HG03439 (cell line): ENCODE measurements around the gene VPS41.
A peak's percentile ranks its signal among the peaks of the same experiment; 100 is the strongest.
"Not testable (repeated sequence)": the region's sequence is repeated elsewhere in the genome, so short reads cannot be mapped to it uniquely, and the experiment has no call there.

Experiments
- ATAC-seq: cut with Tn5 transposase; IDR thresholded peaks from one replicate; pipeline ENCODE4 v1.9.1; 2021; ENCODE audit warnings: mild to moderate bottlenecking, moderate library complexity; ENCODE audit not compliant: unreplicated experiment

Gene VPS41

DNA sequence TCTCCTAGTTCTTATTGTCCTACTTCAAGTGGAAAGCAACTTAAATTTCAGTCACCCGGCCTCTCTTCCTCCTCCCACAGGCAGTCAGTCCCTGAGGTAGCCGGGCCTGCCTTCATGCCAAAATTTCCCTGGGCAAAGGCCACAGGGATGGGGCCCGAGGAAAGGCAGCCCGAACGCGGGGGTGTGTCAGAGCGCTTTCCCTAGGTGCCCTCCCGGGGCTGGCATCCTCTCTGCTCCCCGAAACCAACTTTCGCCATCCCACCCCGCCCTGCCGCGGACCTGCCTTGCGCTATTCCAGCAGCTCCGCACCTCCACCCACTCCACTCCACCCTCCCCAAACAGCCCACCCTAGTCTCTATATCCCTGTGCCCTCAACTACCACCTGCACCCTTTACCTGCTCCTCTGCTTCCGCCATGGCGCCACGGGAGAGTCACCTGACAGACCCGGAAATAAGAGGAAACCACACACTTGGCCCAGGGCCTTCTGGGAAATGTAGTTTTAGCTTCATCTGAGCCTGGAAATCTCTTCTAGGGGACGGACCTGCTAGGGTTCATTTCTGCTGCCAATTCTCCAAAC, at the start of gene VPS41:
Gene VPS41, minus strand, starts transcription at position 433 of the 577 bp plus-strand sequence. Its CDS starts 17 bp downstream, at position 416.
- peak; percentile 97 for ATAC-seq

DNA sequence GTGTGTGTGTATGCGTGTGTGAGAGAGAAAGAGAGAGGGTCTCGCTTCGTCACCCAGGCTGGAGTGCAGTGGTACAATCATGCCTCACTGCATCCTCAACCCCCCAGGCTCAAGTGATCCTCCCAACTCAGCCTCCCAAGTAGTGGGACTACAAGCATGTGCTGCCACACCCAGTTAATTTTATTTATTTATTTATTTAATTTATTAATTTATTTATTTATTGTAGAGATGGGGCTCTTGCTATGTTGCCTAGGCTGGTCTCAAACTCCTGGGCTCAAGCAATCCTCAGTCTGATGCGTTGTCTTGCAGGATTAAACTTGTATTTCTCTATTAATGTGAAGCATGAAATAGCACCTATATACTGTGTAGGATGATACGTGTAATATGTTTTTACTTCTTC, 46.9 kb upstream of the VPS41 start:
- ATAC-seq, result no peak

DNA sequence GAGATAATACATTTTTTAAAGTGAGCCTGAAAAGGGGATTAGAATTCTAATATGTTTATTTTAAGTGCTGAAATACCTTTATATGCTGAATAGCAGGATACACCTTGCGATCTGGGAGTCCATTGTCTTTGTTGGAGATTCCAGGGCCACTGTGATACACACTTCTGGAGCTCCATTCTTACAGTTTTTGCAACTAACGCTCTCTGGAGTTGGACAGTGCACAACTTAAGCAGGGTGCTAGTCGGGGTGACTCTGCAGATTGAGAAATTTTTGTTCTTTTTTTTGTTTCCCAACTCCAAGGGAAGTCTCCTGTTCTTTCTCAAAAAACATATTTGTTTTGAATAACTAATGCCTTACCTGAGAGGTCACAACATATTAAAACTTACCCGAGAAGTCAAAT, 45.0 kb upstream of the VPS41 start:
- no peak for ATAC-seq

DNA sequence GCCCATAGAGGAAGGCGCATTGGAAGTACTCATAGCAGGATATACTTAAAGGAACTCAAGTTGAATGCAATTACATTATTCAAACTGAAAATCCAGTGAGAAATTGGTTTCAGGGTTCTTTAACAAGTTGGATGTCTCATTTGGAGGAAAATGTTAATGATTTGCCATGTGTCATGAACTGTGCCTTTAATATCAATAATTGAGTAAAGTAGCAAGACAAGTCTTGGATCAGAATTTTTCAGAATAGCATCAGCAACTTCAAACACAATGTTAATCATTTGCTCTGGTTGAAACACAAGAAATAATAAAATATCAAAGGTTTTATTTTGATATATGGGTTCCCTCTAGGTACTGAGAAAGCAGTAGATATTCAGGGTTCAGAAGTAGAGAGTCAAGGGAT, 44.2 kb upstream of the VPS41 start:
- no peak for ATAC-seq

DNA sequence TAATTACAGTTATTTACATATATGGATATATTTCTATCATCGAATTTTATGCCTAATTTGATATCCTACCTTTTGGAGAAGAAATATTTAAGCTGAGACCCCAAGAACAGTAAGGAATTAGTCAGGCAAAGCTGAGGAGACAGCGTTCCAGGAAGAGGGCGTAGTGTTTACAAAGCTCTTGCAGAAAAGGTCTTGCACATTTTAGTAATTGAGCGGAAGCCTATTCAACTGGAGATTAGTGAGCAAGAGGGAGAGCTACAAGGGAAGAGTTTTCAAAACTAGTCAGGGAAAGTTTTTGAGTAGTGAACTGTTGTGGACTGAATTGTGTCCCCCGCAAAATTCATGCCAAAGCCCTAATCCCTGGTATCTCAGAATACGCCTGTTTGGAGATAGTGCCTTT, 42.2 kb upstream of the VPS41 start:
- no peak for ATAC-seq

DNA sequence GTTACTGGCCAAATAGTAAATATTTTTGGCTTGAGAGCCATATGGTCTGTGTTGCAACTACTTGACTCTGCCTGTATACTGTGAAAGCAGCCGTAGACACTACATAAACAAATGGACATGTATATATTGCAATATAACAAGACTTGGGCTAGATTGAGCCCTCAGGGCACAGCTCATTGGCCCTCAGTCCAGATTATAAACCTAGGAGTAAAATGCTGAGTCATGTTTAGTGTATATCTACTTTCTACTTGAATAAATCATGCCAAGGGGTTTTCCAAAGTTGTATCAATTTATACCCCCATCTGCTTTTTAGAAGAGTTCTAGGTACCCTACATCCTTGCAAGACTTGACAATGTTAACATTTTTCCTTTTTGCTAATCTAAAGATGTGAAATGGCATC, 41.3 kb upstream of the VPS41 start:
- ATAC-seq, result no peak

DNA sequence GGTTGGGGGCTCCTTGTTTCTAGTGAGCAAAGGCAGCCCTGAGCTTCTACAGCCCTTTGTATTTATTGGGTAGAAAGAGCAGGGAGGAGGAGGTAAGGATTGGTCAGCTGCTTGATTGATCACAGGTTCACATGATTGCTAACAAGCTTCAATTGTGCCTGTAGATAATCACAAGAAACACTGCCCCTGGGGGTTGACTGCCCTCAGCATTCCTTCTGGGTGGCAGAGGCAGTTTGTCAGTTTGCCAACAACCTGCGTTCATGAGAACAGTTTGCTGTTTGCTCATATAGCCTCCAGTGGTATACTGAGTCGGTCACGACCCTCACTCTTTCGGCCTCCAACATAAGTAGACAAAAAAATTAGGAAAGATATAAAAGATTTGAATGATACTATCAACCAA, 38.5 kb upstream of the VPS41 start:
- not testable (repeated sequence) for ATAC-seq

DNA sequence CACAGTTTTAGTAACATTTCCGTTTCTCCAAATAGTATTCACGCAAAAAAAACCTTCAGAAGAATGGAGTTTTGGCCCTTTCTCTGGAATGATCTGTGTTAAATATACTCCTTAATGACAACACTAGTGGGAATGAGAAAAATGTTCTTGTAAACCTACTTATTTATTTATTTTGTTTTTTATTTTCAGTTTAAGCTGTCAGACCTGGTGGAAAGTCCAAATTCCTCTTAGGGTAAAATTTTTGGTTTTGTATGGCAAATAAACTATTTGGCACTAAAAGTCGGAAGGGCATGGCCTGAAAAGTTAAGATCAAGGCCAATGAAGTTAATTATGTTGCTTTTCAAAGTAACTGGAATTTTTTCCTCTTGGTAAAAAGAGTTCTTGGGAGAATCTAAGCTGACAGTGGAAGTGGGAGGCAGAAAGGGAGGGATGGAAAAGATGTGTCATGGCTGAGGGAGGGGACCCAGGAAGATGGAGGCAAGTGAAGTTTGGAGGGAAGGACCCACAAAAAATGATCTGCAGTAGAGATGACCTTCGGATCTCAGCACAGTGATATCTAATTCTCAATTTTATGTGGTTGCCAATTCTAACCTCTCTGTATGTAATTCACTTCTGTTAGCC, 33.5 kb upstream of the VPS41 start:
- ATAC-seq, result no peak

DNA sequence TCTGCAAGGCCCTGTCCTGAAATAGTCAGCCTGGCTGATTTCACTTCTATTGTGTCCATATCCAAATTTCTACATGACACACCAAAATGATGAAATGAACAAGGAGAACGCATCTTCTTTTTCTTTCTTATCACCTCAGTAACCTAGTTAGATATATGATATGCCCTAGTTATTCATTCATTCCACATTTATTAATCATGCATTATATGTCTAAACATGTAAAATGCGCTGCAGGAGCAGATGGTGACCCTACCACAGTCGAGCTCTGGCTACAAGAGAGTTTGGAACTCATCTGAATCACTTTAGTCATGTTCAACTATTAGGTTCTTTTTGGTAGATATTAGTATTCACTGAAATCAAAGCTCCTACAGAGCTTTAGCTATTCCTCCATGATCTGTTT, 31.8 kb upstream of the VPS41 start:
- ATAC-seq, result no peak

DNA sequence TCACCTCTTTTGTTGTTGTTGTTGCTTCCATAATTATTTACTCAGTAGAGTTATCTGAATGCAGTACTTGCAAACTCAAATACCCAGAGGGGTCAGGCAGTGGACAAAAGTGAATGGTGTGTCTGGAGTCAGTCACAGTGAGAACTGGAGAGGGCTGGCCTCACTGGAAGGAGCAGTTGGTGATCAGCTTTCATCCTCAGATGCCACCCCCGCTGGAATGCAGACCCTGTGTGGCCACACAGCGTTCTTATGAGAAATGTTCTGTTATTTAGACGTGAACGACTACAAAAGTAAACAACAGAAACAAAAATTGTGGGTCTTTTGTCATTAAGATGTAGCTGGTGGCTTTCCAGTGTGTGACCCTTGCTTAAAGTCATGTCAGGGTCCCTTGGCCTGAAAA, 29.6 kb upstream of the VPS41 start:
- ATAC-seq, result no peak

DNA sequence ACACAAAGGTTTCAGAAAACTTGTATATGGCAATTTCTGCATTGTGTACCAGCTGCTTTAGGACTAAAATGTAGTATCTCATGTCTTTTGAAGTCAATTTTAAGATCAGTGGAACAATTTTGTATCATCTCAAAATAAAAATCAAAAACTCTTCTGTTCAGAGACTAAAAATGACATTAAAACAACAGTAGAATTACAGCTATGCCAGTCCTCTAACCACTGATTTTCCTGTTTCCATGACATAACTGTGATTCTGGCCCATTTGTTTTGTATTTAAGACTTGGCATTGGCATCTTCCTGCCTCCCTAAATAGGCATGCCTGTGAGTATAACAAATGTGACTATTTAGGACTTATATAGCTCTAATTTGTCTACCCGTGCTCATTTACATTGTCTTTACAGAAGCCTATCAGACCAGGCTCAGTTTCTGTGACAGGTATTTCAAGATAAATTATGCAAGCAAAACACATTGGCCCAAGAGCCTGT, 29.1 kb upstream of the VPS41 start:
- ATAC-seq, result no peak

DNA sequence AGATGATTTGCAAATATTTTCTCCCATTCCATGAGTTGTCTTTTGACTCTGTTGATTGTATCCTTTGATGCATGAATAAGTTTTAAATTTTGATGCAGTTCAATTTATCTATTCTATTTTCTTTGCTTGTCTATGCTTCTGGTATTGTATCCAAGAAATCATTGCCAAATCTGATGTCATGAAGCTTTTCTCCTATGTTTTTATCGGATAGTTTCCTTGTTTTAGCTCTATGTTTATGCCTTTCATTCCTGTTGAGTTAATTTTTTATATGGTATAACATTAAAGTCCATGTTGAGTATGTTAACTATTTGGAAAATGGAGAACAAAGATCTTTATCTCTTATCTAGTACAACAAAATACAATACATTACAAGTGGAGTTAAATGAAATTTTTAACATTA, 27.6 kb upstream of the VPS41 start:
- no peak for ATAC-seq

DNA sequence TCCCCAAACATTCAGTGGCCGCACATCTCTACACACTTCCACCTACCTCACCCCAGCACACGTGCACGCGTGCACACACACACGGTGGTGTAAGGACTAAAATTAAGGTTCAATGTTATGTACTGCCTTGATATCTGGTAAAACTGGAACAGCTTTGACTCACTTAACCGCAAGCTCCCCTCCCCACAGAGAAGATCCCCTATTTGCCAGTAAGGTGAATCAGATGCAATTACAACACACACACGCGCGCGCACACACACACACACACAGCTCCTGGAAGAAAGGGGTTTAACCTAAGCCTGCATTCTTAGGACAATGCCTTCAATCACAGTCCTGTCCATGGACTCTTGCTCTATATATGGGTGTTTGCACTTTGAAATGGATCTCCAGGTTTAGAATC, 25.5 kb upstream of the VPS41 start:
- ATAC-seq, result no peak

DNA sequence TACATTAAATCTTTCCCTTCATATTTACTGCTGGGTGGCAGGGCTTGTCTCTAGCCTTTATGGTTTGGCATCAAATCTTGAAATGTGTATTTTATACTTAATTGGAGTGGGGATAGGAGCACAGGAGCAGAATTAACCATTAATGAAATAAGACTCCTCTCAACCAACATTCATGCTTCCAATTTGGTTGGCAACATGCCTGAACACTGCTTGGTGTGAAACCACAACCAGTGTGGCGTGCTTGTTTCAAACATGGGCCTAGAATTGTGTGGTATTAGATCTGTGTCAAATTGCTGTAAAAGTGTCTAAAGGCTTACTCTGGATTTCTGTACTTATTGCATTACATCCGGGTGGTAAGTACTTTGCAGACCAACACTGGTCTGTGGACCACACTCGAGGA, 25.1 kb upstream of the VPS41 start:
- no peak for ATAC-seq

DNA sequence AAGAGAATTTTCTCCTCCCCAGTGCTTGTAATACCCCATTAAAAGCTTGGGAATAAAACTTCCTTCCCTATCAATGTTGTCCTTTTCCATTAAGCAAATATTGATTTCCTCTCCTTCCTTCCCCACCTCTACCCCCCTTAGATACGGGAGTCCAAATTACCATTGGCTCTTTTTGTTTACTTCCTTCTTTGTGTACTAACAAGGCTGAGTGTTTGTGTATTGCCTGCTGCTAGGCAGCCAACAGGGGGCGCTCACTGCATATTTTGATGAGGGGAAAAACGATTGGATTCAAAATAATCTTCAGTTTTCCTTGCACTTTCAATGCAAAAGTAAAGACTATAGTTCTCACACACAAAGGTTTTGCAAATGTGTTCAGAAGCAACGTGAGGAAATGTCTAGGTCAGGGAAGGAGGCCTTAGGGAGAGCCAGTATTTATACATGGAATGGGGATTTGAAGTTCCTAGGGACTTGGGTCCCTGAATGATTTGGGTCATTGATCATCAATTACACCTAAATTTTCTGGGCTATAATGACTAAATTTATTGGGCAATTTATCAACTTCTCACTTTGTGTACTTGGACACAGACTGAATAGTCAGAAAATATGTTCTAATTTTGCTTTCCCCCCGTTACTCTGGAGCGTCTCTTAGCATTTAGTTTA, 23.6 kb upstream of the VPS41 start:
- peak; percentile 87 for ATAC-seq

DNA sequence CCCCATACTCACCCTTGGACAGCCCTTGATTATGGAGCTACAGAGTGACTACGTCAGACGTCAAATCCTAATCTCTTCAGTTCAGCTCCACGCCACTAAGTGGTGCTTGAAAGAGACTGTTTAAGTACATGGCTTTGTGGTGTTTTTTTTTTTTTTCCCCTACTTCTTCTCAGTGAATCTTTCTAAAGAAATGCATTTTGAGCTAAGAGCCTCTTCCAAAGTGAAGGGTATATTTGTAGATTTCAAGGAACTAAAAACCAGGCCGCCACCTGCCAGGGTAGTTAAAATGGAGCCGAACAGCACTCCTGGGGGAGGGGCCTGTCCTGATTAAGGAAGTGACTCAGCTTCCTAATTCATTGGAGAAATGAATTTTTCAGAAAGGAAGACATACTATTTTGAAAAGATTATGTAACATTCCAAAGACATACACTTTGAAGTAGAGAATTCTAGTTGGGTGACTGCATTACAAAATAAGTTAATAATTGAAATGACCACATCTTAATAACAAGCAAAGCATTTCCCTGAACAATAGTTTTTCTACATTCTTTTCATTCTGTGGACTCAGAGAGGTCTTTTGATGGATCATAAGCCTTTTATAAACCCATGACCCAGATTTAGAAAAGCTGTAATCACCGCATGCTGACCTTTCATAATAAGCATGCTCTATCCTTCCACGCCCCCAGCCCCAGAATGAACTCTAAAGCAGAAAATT, 20.6 kb upstream of the VPS41 start:
- ATAC-seq, result no peak

DNA sequence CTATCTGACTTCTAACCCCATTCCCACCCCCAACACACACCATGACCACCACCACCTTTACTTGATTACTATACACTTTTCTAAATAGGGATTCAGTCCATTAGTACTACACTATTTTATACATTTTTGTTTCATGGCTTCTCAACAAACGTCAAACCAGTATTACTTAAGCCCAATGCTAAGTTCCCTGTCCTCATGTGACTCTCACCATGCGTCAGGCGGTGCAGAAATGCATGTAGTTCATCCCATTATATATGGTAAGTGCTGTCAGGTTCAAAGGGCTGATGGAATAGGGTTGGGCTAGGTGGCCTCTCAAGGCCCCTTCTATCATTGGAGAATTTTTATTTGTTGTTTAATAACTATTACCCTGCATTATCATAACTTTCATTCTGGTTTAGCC, 19.5 kb upstream of the VPS41 start:
- ATAC-seq, result no peak

DNA sequence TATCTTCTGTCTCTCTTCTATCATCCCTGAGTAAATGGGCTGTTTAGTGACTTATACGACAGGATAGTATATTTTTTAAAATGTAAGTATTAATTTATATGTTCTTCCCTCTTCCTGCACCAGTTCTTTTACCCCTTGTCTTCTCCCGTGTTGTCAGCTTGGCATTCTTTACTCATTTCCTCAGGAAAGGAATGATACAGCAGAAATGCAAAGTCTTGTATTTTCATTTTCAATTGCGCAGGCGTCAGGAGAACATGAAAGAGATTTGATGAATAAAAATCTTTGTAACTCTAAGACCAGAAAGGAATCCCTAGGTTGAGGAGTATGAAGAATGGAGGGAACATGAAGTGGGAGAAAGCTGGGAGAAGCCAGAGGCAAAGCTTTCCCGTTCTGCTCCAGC, 18.8 kb upstream of the VPS41 start:
- no peak for ATAC-seq

DNA sequence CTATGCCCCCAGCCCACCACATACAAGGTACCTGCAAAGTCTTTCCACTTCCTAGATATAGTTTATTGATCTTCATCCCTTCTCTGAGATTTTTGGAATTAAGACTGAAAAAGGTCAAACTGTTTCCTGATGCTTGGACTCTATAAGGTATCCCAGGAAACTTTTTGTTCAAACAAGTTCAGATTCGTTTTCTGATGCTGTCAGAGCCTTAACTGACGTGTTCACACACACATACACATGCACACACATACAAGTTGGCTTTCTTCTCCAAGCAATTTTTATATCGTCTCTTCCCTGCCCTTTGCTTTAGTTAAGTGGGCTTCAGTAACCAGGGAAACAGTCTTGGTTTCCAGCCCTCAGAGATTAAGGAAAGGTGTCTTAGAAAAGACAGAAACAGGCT, 11.7 kb upstream of the VPS41 start:
- ATAC-seq, result no peak

DNA sequence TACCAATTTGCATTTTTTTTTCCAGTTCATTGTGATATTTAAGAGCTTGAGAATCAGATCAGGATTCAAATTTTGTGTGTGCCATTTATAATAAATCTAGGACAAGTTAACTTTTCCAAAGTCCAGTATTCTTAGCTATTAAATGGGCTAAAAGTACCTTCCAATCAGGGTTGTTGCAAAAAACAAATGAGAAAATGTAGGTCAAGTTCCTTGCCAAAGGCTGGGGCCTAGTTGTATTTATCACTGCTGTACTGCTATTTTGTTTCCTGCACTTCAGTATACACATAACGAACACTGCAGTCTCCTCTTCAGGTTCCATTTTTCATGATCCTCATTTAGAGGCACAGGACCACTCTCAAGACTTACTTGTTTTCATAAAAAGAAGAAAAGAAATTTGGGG, 7.4 kb upstream of the VPS41 start:
- no peak for ATAC-seq

DNA sequence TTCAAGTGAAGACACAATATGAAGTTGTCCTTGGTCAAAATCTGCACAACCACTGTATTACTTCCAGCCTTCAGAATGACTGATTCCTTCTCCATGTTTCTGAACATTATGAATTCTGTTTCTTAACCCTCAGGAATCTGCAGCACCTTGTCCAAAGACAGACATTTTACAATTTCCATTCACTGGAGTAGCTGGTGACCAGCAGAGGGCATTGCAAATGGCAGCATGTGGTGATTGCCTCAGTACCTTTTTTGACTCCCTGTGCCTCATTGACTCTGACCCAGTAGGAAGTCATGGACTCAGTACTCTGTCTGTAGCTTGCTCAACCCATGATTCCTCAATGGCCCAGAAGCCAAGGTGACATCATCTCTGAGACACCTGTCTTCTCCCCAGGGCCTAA, 879 bp upstream of the VPS41 start:
- no peak for ATAC-seq

DNA sequence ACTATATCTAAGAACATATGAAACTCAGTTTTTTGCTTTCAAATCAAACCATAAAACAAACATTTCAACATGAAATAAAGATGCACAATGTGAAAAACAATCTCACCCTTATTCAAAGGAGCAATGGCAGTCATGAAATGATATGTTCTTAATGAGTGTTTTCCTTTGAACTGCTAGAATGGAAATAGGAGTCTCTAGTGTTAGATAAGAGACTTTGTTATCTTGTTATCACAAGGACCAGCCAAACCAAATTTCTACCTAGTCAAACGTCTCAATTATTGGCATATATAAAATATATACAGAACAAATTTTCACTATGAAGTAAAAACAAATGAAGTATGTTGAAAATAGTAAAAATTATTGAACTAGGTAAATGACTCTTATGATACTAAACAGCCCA, 1.2 kb downstream of the VPS41 start:
- ATAC-seq, result no peak
